ENCODE data around the gene BRD8. TPM values are rescaled to one million over a fixed set of nuclear protein-coding genes. Genes with fewer than 3 reads are reported as not detected.

BRD8 gene
- total RNA-seq, 2 donors from 2014 or later: 47.1 to 75.5 TPM

DNA sequence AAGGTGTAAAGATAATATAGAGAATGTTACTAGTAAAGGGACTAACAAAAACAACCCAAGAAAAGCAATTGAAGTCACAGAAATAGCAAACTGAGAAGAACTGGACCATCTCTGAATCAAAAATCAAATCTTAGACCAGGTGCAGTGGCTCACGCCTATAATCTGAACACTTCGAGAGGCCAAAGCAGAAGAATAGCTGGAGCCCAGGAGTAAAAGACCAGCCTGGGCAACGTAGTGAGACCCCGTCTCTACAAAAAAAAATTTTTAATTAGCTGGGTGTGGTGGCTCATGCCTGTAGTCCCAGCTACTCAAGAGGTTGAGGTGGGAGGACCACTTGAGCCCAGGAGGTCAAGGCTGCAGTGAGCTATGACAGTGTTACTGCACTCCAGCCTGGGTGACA lies 67.2 kb downstream of the BRD8 start:
- H3K9me3 ChIP-seq: no peaks in the 10 kb centered on the region
- H3K4me3 ChIP-seq: no peak overlapping the region
- no peaks in the 10 kb centered on the region for H3K4me1 ChIP-seq (replicated peaks)
- no peak for DNase-seq (ENCODE audit: low spot score)
- intact Hi-C loops (cut with DNase I): no loop called here
- no peaks in the 10 kb centered on the region for H3K27me3 ChIP-seq (replicated peaks; ENCODE audit: insufficient read depth)
- H3K27ac ChIP-seq: no peak overlapping the region
- TF ChIP-seq CTCF (IDR thresholded peaks at IDR 0.05): no peak
- TF ChIP-seq POLR2AphosphoS5 (IDR thresholded peaks at IDR 0.05): no peak
- TF ChIP-seq POLR2A (IDR thresholded peaks at IDR 0.05): no peak
- WGBS: 72% methylated on average over 4 of the region's 4 CpGs
- H3K36me3 ChIP-seq: no peaks in the 10 kb centered on the region

GRCh38 chr5:138110266-138110963 lies 68.0 kb downstream of the BRD8 start:
- no peak for TF ChIP-seq CTCF (IDR thresholded peaks at IDR 0.05)
- no peak for TF ChIP-seq POLR2AphosphoS5 (IDR thresholded peaks at IDR 0.05)
- no peak for TF ChIP-seq POLR2A (IDR thresholded peaks at IDR 0.05)

GRCh38 chr5:138109463-138110265 lies 68.8 kb downstream of the BRD8 start:
- Histone ChIP-seq H3K4me1 (replicated peaks) (no peaks in the 10 kb centered on the region), H3K27me3 (replicated peaks; ENCODE audit: insufficient read depth) (no peaks in the 10 kb centered on the region), H3K27ac (no peak overlapping the region), H3K9me3 (no peaks in the 10 kb centered on the region), H3K4me3 (no peak overlapping the region), H3K36me3 (no peaks in the 10 kb centered on the region)
- 59% methylated on average over 1 of the region's 1 CpG for WGBS
- TF ChIP-seq POLR2A (IDR thresholded peaks at IDR 0.05) (no peak), POLR2AphosphoS5 (IDR thresholded peaks at IDR 0.05) (no peak), CTCF (IDR thresholded peaks at IDR 0.05) (no peak)
- intact Hi-C loops (cut with DNase I): no loop called here
- DNase-seq (ENCODE audit: low spot score): no peak

More at GRCh38 chr5:138110266-138110963, 68.0 kb downstream of the BRD8 start:
- intact Hi-C loops (cut with DNase I): no loop called here
- no peaks in the 10 kb centered on the region for H3K9me3 ChIP-seq
- no peaks in the 10 kb centered on the region for H3K27me3 ChIP-seq (replicated peaks; ENCODE audit: insufficient read depth)
- WGBS: 43% methylated on average over 4 of the region's 4 CpGs
- no peaks in the 10 kb centered on the region for H3K36me3 ChIP-seq
- no peaks in the 10 kb centered on the region for H3K4me1 ChIP-seq (replicated peaks)
- no peak overlapping the region for H3K27ac ChIP-seq
- no peak for DNase-seq (ENCODE audit: low spot score)
- no peak overlapping the region for H3K4me3 ChIP-seq

GRCh38 chr5:138107213-138107612 lies 71.2 kb downstream of the BRD8 start:
- H3K4me3 ChIP-seq: no peak overlapping the region
- H3K36me3 ChIP-seq: no peaks in the 10 kb centered on the region
- WGBS: 41% methylated on average over 1 of the region's 1 CpG
- H3K4me1 ChIP-seq (replicated peaks): no peaks in the 10 kb centered on the region
- no peak overlapping the region for H3K27ac ChIP-seq
- intact Hi-C loops (cut with DNase I): no loop called here
- no peak for DNase-seq (ENCODE audit: low spot score)
- no peaks in the 10 kb centered on the region for H3K27me3 ChIP-seq (replicated peaks; ENCODE audit: insufficient read depth)
- no peak for TF ChIP-seq CTCF (IDR thresholded peaks at IDR 0.05)
- no peak for TF ChIP-seq POLR2A (IDR thresholded peaks at IDR 0.05)
- H3K9me3 ChIP-seq: no peaks in the 10 kb centered on the region

All from prostate gland (tissue), 2 donors.